ENCODE measurements around the gene TGFBI. TPM values are rescaled to one million over a fixed set of nuclear protein-coding genes. Genes with fewer than 3 reads are reported as not detected.

Gene TGFBI
- total RNA-seq, 2 donors from 2014 or later: 158 to 173 TPM

GRCh38 chr5:136062366-136063274 lies 33.8 kb downstream of the TGFBI start:
- peaks cover 3 to 29% of the 10 kb centered on the region in 2 donors for H3K4me1 ChIP-seq (ENCODE audit: control insufficient read depth in 1 of 2, low read depth in 2 of 2)
- ATAC-seq (ENCODE audit: insufficient number of reproducible peaks, low FRiP score, low read depth) (no peak), DNase-seq (ENCODE audit: low spot score) (no peak)
- H3K27me3 ChIP-seq (replicated peaks; ENCODE audit: insufficient read depth): no peaks in the 10 kb centered on the region
- H3K4me3 ChIP-seq: no peak overlapping the region
- no peak overlapping the region for H3K27ac ChIP-seq
- peak; percentile 36 for TF ChIP-seq CTCF (IDR thresholded peaks at IDR 0.05)
- no peaks in the 10 kb centered on the region for H3K36me3 ChIP-seq
- H3K9me3 ChIP-seq: no peaks in the 10 kb centered on the region

GRCh38 chr5:136063778-136064465 lies 35.1 kb downstream of the TGFBI start:
- no peak for DNase-seq (ENCODE audit: low spot score)
- H3K27ac ChIP-seq: no peak overlapping the region

GRCh38 chr5:136064510-136064909 lies 35.7 kb downstream of the TGFBI start:
- no peaks in the 10 kb centered on the region for H3K36me3 ChIP-seq
- no peak overlapping the region for H3K4me3 ChIP-seq
- peaks cover 0 to 10% of the 10 kb centered on the region in 2 donors for H3K4me1 ChIP-seq (ENCODE audit: control insufficient read depth in 1 of 2, low read depth in 2 of 2)
- H3K27me3 ChIP-seq (replicated peaks; ENCODE audit: insufficient read depth): no peaks in the 10 kb centered on the region
- H3K27ac ChIP-seq: no peak overlapping the region
- DNase-seq (ENCODE audit: low spot score) (no peak), ATAC-seq (ENCODE audit: insufficient number of reproducible peaks, low FRiP score, low read depth) (no peak)
- no peaks in the 10 kb centered on the region for H3K9me3 ChIP-seq
- TF ChIP-seq CTCF (IDR thresholded peaks at IDR 0.05): no peak

More at GRCh38 chr5:136063778-136064465, 35.1 kb downstream of the TGFBI start:
- Histone ChIP-seq H3K4me1 (ENCODE audit: control insufficient read depth in 1 of 2, low read depth in 2 of 2) (peaks cover 0 to 16% of the 10 kb centered on the region in 2 donors), H3K36me3 (no peaks in the 10 kb centered on the region), H3K27me3 (replicated peaks; ENCODE audit: insufficient read depth) (no peaks in the 10 kb centered on the region), H3K4me3 (no peak overlapping the region), H3K9me3 (no peaks in the 10 kb centered on the region)
- TF ChIP-seq CTCF (IDR thresholded peaks at IDR 0.05): no peak
- ATAC-seq (ENCODE audit: insufficient number of reproducible peaks, low FRiP score, low read depth): no peak

- TF ChIP-seq CTCF (IDR thresholded peaks at IDR 0.05): no peak
- ATAC-seq (ENCODE audit: insufficient number of reproducible peaks, low FRiP score, low read depth): no peak
- Histone ChIP-seq H3K9me3 (no peaks in the 10 kb centered on the region), H3K36me3 (no peaks in the 10 kb centered on the region), H3K4me1 (ENCODE audit: control insufficient read depth in 1 of 2, low read depth in 2 of 2) (peaks cover 0 to 9% of the 10 kb centered on the region in 2 donors), H3K27me3 (replicated peaks; ENCODE audit: insufficient read depth) (no peaks in the 10 kb centered on the region), H3K4me3 (no peak overlapping the region), H3K27ac (no peak overlapping the region)
- DNase-seq (ENCODE audit: low spot score): no peak
Measured at GRCh38 chr5:136065588-136065987, 36.8 kb downstream of the TGFBI start.

GRCh38 chr5:136066661-136067271 lies 38.0 kb downstream of the TGFBI start:
- Histone ChIP-seq H3K9me3 (no peaks in the 10 kb centered on the region), H3K4me1 (ENCODE audit: control insufficient read depth in 1 of 2, low read depth in 2 of 2) (peaks cover 0 to 9% of the 10 kb centered on the region in 2 donors), H3K4me3 (no peak overlapping the region), H3K27me3 (replicated peaks; ENCODE audit: insufficient read depth) (no peaks in the 10 kb centered on the region), H3K36me3 (no peaks in the 10 kb centered on the region), H3K27ac (no peak overlapping the region)
- no peak for DNase-seq (ENCODE audit: low spot score)
- ATAC-seq (ENCODE audit: insufficient number of reproducible peaks, low FRiP score, low read depth): no peak
- no peak for TF ChIP-seq CTCF (IDR thresholded peaks at IDR 0.05)

Data from thoracic aorta (tissue), 2 donors.